Loucy (cell line): ENCODE measurements around the gene TMEM259.

Experiments used
- EZH2phosphoT487 ChIP-seq: fragments of 200-600 bp; IDR thresholded peaks from 2 replicates; pipeline ENCODE4 v1.6.1; 2018; ENCODE audit warnings: antibody characterized with exemption, mild to moderate bottlenecking, moderate library complexity, borderline replicate concordance
- TF ChIP-seq, protein P1 (sequence below): fragments of 200-600 bp; sonication (generic); conservative IDR thresholded peaks from 2 replicates; pipeline ENCODE4 v1.5.1; 2014; ENCODE audit warnings: mild to moderate bottlenecking, antibody characterized with exemption, low read length

DNA sequence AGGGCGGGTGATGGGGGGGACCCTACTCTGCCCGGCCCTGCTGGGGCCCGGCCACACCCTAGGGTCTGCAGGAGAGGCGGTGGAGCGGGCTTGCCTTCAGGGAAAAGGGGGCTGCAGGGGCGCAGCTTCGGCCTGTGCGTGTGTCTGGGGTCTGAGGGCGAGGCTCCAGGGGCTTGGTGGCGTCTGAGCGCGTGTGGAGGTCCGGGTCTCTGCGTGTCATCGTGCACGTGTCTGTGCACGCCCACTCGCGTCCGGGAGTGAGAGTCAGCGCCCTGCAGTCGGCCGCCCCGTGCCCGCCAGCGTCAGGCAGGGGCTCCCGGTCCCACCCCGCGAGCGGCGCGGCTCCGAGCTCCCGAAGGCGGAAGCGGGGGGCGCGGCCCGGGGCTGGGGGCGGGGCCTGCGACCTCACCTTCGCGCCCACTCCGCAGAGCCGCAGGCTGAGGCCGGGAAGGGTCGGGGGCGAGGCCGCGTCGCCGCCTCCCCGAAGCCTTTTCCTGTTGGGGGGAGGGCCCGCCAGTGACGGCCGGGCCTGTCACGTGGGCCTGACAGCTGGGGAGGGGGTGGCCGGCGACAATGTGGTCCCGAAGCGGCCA, 45.9 kb upstream of the TMEM259 start, which contains the start of gene ARHGAP45:
- TF ChIP-seq, protein P1, sequence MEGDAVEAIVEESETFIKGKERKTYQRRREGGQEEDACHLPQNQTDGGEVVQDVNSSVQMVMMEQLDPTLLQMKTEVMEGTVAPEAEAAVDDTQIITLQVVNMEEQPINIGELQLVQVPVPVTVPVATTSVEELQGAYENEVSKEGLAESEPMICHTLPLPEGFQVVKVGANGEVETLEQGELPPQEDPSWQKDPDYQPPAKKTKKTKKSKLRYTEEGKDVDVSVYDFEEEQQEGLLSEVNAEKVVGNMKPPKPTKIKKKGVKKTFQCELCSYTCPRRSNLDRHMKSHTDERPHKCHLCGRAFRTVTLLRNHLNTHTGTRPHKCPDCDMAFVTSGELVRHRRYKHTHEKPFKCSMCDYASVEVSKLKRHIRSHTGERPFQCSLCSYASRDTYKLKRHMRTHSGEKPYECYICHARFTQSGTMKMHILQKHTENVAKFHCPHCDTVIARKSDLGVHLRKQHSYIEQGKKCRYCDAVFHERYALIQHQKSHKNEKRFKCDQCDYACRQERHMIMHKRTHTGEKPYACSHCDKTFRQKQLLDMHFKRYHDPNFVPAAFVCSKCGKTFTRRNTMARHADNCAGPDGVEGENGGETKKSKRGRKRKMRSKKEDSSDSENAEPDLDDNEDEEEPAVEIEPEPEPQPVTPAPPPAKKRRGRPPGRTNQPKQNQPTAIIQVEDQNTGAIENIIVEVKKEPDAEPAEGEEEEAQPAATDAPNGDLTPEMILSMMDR = no peak
- no peak for TF ChIP-seq EZH2phosphoT487
